Mammary epithelial cell (primary cell): ENCODE measurements around the gene IRAK3.

Source experiments
- EZH2 ChIP-seq: IDR thresholded peaks from 2 replicates; pipeline ENCODE4 v1.6.1; 2012; ENCODE audit warnings: low read length, inconsistent platforms, borderline replicate concordance
- TF ChIP-seq, protein P1 (sequence below), 2 donors: IDR thresholded peaks in 1 of 2; conservative IDR thresholded peaks in 1 of 2; 2 replicates each; pipeline ENCODE4 v1.5.1; 2011 to 2012; ENCODE audit warnings: inconsistent platforms in 2 of 2, low read length in 2 of 2, mild to moderate bottlenecking in 2 of 2, control low read depth in 1 of 2, low read depth in 1 of 2; ENCODE audit not compliant: insufficient read depth in 1 of 2; ENCODE audit errors: extremely low read depth in 1 of 2

DNA sequence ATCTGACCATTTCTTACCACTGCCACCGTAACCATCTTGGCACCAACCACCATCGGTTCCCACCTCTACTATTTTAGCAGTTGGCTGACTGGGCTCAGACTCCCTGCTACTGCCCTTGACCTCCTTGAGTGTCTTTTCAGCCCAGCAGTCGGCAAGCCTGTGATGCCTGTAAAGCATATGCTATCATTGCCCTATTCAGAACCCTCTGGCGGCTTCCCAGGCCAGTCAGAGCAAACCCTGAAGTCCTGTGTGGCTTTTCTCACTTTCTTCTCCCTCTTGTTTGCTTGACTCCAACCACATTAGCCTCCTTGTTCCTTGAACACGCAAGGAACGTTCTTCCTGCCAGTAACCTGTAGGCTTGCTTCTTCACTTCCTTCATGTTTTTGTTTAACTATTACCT, 6.2 kb downstream of the IRAK3 start:
- TF ChIP-seq EZH2, result no peak
- TF ChIP-seq, protein P1, sequence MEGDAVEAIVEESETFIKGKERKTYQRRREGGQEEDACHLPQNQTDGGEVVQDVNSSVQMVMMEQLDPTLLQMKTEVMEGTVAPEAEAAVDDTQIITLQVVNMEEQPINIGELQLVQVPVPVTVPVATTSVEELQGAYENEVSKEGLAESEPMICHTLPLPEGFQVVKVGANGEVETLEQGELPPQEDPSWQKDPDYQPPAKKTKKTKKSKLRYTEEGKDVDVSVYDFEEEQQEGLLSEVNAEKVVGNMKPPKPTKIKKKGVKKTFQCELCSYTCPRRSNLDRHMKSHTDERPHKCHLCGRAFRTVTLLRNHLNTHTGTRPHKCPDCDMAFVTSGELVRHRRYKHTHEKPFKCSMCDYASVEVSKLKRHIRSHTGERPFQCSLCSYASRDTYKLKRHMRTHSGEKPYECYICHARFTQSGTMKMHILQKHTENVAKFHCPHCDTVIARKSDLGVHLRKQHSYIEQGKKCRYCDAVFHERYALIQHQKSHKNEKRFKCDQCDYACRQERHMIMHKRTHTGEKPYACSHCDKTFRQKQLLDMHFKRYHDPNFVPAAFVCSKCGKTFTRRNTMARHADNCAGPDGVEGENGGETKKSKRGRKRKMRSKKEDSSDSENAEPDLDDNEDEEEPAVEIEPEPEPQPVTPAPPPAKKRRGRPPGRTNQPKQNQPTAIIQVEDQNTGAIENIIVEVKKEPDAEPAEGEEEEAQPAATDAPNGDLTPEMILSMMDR (conservative IDR thresholded peaks at IDR 0.05 in 1 of 2, IDR thresholded peaks at IDR 0.05 in 1 of 2; ENCODE audit: extremely low read depth in 1 of 2, insufficient read depth in 1 of 2, low read depth in 1 of 2, low read length in 2 of 2), result no peak
